Tibial nerve (tissue), 4 donors: ENCODE results near the gene JOSD2.

Experiments
- CTCF ChIP-seq, 5 experiments: fragments of 200-600 bp in 3 of 5; fragments of 450-650 bp in 2 of 5; sonication (generic) in 3 of 5; IDR thresholded peaks; one replicate each; pipeline ENCODE4 v1.5.1; 2016 to 2019; ENCODE audit warnings: antibody characterized with exemption in 5 of 5, mild to moderate bottlenecking in 3 of 5, moderate library complexity in 2 of 5
- EP300 ChIP-seq, 2 donors: sonication (generic); formaldehyde crosslinking; IDR thresholded peaks; one replicate each; pipeline ENCODE4 v1.6.1; 2017; ENCODE audit warnings: antibody characterized with exemption in 2 of 2, mild to moderate bottlenecking in 1 of 2
- POLR2A ChIP-seq, 2 donors: fragments of 450-650 bp; IDR thresholded peaks; one replicate each; pipeline ENCODE4 v1.6.1; 2017; ENCODE audit warnings: antibody characterized with exemption in 2 of 2, mild to moderate bottlenecking in 2 of 2, moderate library complexity in 2 of 2

GRCh38 chr19:50531171-50531612, 20.2 kb upstream of the JOSD2 start:
- TF ChIP-seq CTCF (IDR thresholded peaks at IDR 0.05): no peak
- TF ChIP-seq POLR2A (IDR thresholded peaks at IDR 0.05): no peak
- no peak for TF ChIP-seq EP300 (IDR thresholded peaks at IDR 0.05)
